ENCODE results near the gene POLG2. TPM values are rescaled to one million over a fixed set of nuclear protein-coding genes. Genes with fewer than 3 reads are reported as not detected.
"Not testable (repeated sequence)": the region's sequence is repeated elsewhere in the genome, so short reads cannot be mapped to it uniquely, and the experiment has no call there.

POLG2 gene
- total RNA-seq, 1 donor from 2014 or later, result 9.7 TPM

DNA sequence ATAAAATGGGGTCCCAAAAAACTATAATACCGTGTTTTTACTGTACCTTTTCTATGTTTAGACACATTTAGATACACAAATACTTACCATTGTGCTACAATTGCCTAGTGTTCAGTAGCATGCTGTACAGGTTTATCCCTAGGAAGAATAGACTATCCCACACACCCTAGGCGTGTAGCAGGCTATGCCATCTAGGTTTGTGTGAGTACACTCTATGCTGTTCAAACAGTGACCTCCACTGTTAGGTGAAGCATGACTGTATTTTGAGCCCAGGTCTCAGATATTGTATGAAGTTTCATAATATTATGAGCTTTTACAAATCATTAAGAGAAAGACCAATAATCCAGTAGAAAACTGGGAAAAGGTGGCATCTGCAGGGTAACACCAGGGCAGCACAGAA, 24.3 kb downstream of the POLG2 start:
- peaks cover 6% of the 10 kb centered on the region for H3K36me3 ChIP-seq
- no peak overlapping the region for H3K4me3 ChIP-seq
- intact Hi-C loops (cut with micrococcal nuclease), result no loop called here

DNA sequence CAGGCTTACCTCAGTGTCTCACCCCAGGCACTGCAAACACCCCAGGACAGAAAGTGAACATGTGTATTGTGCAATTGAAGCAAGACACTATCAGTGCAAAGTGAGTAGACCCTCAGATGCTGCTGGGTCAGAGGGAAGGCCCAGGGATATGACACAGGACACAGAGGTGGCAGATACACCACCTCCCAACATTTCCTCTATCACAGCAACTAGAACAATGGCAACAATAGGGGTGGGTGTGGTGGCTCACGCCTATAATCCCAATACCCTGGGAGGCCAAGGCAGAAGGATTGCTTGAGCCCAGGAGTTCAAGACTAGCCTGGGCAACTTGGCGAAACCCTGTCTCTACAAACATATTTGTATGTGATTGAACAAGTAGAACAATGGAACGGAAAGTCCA, 25.4 kb downstream of the POLG2 start:
- Histone ChIP-seq H3K27me3 (ENCODE audit: low read depth) (no peaks in the 10 kb centered on the region), H3K9me3 (replicated peaks) (no peaks in the 10 kb centered on the region), H3K27ac (replicated peaks) (no peak overlapping the region), H3K4me1 (no peaks in the 10 kb centered on the region), H3K36me3 (no peaks in the 10 kb centered on the region), H3K4me3 (no peak overlapping the region)
- TF ChIP-seq, protein P1, sequence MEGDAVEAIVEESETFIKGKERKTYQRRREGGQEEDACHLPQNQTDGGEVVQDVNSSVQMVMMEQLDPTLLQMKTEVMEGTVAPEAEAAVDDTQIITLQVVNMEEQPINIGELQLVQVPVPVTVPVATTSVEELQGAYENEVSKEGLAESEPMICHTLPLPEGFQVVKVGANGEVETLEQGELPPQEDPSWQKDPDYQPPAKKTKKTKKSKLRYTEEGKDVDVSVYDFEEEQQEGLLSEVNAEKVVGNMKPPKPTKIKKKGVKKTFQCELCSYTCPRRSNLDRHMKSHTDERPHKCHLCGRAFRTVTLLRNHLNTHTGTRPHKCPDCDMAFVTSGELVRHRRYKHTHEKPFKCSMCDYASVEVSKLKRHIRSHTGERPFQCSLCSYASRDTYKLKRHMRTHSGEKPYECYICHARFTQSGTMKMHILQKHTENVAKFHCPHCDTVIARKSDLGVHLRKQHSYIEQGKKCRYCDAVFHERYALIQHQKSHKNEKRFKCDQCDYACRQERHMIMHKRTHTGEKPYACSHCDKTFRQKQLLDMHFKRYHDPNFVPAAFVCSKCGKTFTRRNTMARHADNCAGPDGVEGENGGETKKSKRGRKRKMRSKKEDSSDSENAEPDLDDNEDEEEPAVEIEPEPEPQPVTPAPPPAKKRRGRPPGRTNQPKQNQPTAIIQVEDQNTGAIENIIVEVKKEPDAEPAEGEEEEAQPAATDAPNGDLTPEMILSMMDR (IDR thresholded peaks at IDR 0.05; ENCODE audit: borderline replicate concordance), result no peak
- intact Hi-C loops (cut with micrococcal nuclease), result no loop called here
- DNase-seq, result no peak

More for the DNA sequence above, 24.3 kb downstream of the POLG2 start:
- H3K27ac ChIP-seq (replicated peaks), result no peak overlapping the region
- no peaks in the 10 kb centered on the region for H3K4me1 ChIP-seq
- TF ChIP-seq, protein P1 (IDR thresholded peaks at IDR 0.05; ENCODE audit: borderline replicate concordance), result no peak
- no peak for DNase-seq
- H3K9me3 ChIP-seq (replicated peaks), result no peaks in the 10 kb centered on the region
- H3K27me3 ChIP-seq (ENCODE audit: low read depth), result no peaks in the 10 kb centered on the region

DNA sequence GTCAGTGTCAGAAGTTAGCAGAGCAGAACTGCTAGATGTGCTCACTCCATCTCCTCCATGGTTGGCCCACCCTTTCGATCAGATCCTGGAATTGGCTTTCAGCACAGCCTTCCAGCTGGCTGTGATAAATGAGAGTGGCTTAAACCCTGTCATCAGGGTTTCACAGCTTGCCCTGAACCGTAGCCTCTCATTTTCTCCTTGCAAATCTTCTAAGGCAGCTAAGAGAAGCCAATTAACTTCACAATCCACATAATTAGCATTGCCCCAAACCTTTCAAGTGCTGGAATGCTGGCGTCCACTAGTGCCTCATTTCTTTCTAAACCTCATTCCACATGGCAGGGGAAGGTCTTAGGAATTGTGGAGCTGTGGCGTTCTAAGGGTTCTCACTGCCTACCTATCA, 26.2 kb downstream of the POLG2 start:
- no peak for DNase-seq
- Histone ChIP-seq H3K36me3 (no peaks in the 10 kb centered on the region), H3K4me1 (no peaks in the 10 kb centered on the region), H3K9me3 (replicated peaks) (no peaks in the 10 kb centered on the region), H3K27me3 (ENCODE audit: low read depth) (no peaks in the 10 kb centered on the region), H3K27ac (replicated peaks) (no peak overlapping the region), H3K4me3 (no peak overlapping the region)
- TF ChIP-seq, protein P1 (IDR thresholded peaks at IDR 0.05; ENCODE audit: borderline replicate concordance), result no peak
- intact Hi-C loops (cut with micrococcal nuclease), result no loop called here

DNA sequence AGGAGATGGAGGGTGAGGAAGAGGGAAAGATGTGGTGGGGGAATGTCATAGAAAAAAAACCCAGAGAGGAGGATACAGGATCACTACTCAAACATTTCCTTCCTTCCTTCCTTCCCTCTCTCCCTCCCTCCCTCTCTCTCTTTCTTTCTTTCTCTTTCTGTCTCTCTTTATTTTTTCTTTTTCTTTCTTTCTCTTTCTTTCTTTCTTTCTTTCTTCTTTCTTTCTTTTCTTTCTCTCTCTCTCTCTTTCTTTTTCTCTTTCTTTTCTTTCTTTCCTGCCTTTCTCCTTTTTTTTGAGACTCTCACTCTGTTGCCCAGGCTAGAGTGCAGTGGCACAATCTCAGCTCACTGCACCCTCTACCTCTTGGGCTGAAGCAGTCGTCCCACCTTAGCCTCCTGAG, 30.0 kb downstream of the POLG2 start:
- DNase-seq; H3K4me1 ChIP-seq; H3K27ac ChIP-seq (replicated peaks); H3K36me3 ChIP-seq; intact Hi-C loops (cut with micrococcal nuclease); H3K27me3 ChIP-seq (ENCODE audit: low read depth); H3K4me3 ChIP-seq; H3K9me3 ChIP-seq (replicated peaks): not testable (repeated sequence)

DNA sequence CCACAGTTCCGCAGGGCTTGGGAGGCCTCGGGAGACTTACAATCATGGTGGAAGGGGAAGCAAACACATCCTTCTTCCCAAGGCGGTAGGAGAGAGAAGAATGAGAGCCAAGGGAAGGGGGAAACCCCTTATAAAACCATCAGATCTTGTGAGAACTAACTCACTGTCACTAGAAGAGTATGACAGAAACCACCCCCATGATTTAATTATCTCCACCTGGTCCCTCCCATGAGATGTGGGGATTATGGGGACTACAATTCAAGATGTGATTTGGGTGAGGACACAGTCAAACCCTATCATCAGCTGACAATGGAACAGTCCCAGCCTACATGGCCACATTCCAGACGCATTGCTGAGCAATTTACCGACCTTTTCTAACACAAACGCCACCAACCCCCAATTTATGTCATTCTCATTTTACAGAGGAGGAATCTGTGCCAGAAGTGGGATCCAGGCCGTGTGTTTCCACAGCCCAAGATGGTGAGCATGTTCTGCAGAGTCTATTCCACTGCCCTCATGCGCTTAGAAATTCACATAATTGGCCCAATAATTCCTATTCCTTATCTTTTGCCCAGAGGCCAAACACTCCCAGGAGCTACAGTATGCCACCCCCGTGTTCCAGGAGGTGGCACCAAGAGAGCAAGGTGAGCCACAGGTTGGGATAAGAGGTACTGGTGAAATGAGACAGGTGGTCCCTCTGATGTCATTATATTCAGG, 30.7 kb downstream of the POLG2 start:
- no peaks in the 10 kb centered on the region for H3K36me3 ChIP-seq
- TF ChIP-seq, protein P1 (IDR thresholded peaks at IDR 0.05; ENCODE audit: borderline replicate concordance), result no peak
- no peaks in the 10 kb centered on the region for H3K27me3 ChIP-seq (ENCODE audit: low read depth)
- H3K27ac ChIP-seq (replicated peaks), result no peak overlapping the region
- intact Hi-C loops (cut with micrococcal nuclease), result no loop called here
- no peaks in the 10 kb centered on the region for H3K9me3 ChIP-seq (replicated peaks)
- H3K4me3 ChIP-seq, result no peak overlapping the region
- H3K4me1 ChIP-seq, result peaks cover 2% of the 10 kb centered on the region
- no peak for DNase-seq

DNA sequence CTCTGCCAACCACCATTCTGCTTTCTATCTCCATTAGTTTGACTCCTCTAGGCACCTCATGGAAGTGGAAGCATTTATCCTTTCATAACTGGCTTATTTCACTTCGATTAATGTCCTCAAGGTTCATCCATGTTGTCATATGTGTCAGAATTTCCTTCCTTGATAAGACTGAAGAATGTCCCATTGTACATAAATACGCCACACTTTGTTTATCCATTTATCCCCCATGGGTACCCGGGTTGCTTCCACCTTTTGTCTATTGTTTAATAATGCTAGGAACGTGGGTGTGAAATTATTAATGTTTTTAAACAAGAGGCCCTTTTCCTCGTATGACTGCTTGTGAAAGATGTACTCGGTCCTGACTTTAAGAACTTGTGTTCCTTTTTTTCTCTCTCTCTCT, 35.1 kb downstream of the POLG2 start:
- TF ChIP-seq, protein P1 (IDR thresholded peaks at IDR 0.05; ENCODE audit: borderline replicate concordance), result no peak

More for the DNA sequence above, 35.1 kb downstream of the POLG2 start:
- no peaks in the 10 kb centered on the region for H3K9me3 ChIP-seq (replicated peaks)
- no peaks in the 10 kb centered on the region for H3K36me3 ChIP-seq
- no peaks in the 10 kb centered on the region for H3K27me3 ChIP-seq (ENCODE audit: low read depth)
- DNase-seq, result no peak
- intact Hi-C loops (cut with micrococcal nuclease), result no loop called here
- H3K4me1 ChIP-seq, result peaks cover 13% of the 10 kb centered on the region
- no peak overlapping the region for H3K4me3 ChIP-seq
- no peak overlapping the region for H3K27ac ChIP-seq (replicated peaks)
